Activated CD8-positive, alpha-beta memory T cell treated with anti-CD3 and anti-CD28 coated beads for 24 hours (primary cell): ENCODE data around the gene AGBL3.
A peak's percentile ranks its signal among the peaks of the same experiment; 100 is the strongest.
"Not testable (repeated sequence)": the region's sequence is repeated elsewhere in the genome, so short reads cannot be mapped to it uniquely, and the experiment has no call there.

Source experiments
- DNase-seq: peaks from one replicate; pipeline ENCODE4 v3.0.0-alpha.2; 2020

Gene AGBL3

GRCh38 chr7:135078051-135078450, 91.7 kb downstream of the AGBL3 start:
- DNase-seq, result no peak

DNA sequence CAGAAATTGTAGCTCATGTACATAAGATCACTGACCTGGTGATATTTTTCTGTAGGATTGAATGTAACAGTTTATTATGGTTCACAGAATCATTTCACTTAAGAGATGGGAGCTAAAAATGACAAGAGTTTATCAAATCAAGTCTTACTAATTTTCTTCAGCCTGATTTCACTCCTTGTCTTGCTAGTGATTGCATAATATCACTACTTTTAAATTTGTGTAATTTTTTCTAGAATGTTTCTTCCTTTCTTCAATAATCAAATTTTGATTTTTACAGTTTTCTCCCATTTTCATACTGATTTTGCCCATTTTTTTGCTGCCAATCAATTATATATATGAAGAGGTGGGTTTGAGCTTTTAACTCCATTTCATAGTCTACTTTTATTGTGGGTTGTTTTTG, 92.8 kb downstream of the AGBL3 start:
- no peak for DNase-seq

- no peak for DNase-seq
Observed at GRCh38 chr7:135083005-135083404, 96.7 kb downstream of the AGBL3 start.

- no peak for DNase-seq
Observed at GRCh38 chr7:135088566-135088965, 102.3 kb downstream of the AGBL3 start.

DNA sequence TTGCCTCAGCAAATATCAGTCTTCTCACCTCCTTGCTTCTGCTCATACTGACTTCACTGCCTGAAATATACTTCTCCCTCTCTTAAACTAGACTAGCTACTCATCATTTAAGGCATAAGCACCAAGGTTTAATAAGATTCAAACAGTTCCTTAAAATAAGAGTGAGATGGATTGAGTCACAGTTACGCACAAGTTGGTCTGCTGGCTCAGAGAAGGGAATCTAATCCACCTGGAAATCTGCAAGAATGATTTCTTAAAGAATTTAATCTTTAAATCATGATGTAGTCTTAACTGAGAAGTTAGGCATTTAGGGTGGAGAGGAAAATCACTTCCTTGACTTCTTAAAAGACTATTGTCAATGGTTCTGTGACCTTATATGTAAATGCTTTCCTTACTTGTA, 105.4 kb downstream of the AGBL3 start:
- DNase-seq, result no peak

DNA sequence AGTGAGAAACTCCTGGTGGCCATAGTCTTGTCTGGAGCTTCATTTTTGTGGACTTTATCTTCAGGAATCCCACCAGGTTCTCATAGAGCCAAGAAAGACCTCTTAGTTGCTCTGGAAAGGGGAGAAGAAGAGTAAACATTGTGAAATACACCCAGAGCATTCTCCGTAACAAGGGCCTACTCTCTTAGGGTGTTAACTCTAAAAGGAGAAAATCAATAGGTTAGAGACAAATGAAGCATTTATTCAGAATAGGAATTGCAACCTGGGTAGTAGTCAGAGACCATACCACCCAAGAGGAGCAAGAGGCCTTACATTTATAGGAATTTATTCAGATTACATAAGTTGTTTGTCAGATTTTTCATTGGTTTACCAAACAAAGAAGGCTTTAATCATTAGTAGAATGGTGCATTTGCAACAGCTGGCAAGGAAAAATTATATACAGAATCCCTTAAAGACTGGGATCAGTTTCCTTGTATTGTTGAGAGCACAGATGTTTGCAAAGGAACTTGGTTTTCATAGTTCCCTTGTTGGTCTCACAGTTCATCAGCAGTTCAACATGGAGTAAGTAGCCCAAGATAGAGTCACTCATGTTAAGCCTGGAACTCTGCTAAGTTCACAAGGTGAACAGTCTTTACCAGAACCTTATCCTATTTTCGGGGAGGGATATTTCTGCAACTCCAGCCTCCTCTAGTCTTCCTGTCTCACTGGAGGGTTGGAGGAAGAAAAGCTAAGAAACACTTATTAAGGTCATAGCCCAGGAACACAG, 108.3 kb downstream of the AGBL3 start:
- DNase-seq, result no peak

DNA sequence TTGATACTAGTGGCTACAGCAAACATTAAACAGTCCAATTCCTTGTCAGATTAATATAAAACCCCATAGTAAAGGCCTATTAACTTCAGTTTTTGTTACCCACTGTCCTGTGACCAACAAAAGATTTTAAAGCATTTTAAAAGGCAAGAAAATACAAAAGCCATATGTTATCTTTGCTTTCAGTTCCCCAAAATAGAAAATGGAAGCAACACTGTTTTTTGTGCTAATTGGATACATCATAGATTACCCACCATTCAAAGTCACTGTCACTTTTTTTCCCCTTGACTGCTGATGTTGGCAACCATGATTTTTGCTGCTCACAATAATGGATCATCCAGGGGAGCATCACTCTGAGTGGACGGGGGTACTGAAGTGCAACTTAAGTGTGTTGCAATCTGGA, 109.1 kb downstream of the AGBL3 start:
- no peak for DNase-seq

- DNase-seq, result no peak
Observed at GRCh38 chr7:135098391-135098790, 112.1 kb downstream of the AGBL3 start.

GRCh38 chr7:135100856-135101255, 114.5 kb downstream of the AGBL3 start:
- no peak for DNase-seq

DNA sequence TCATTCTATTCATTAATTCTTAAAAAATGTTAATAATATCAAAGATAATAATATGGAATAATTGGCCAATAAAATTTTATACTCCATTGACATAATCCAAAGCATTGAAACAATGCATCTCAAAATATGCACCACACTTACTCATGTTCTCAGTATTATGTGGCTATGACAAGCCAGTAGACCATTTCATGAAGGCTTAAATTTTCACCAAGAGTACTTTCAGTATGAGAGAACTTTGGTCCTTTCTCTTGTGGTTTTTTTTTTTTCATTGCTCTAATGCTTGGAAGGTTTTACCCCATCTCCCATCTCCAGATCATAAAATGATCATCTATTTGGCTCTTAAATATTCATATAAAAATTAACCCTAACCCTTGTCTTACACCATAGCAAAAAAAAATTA, 116.1 kb downstream of the AGBL3 start:
- DNase-seq, result no peak

DNA sequence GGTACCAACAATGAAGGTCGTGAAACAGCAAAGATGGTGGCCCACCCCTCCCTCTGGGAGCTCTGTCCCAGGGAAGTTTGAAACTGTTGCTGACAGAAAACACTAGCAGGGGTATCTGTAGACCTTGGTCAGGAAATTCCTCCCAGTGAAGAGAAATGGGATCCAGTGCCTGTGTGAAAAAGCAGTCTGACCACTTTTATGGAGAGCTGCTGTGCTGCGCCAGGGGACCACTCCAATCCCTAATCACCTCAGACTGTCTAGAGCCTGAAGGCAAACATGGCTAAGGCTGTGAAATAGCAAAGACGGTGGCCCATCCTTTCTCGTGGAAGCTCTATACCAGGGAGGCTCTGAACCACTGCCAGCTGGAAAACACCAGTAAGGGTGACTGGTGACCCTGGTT, 123.3 kb downstream of the AGBL3 start:
- no peak for DNase-seq

DNA sequence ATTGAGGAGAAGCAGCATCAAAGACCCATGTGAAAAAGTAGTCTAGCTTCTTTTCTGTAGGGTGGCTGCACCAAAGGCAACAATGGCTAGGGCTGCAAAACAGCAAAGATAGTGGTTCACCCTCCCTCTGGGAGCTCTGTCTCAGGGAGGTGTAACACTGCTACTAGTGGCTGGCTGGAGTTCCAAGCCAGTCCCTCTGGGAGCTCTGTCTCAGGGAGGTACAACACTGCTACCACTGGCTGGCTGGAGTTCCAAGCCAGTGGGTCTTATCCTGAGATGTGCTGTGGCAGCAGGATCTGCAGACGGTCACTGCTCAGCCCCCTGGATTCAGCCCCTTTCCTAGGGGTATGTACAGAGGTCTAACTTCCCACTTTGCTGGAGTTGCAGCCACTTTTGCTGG, 123.7 kb downstream of the AGBL3 start:
- DNase-seq, result no peak

GRCh38 chr7:135111379-135111778, 125.1 kb downstream of the AGBL3 start:
- no peak for DNase-seq

DNA sequence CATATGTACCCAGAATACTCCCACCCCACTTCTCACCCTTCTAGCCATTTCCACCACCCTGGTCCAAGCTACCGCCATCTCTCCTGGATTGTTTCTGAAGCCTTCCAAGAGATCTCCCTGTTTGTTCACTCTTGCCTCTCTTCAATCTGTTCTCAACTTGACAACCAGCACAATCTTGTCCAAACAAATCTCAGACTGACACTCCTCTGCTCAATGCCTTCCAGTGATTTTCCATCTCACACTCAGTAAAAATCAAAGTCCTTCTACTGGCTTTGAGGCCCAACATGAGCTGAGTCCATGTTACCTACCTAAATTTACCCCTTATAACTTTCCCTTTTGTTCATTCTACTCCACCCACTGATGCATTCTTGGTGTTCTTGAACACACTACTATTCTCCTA, 128.3 kb downstream of the AGBL3 start:
- DNase-seq, result no peak

- DNase-seq, result no peak
Observed at GRCh38 chr7:135117096-135117495, 130.8 kb downstream of the AGBL3 start.

GRCh38 chr7:135121868-135122267, 135.6 kb downstream of the AGBL3 start:
- DNase-seq, result no peak

- not testable (repeated sequence) for DNase-seq
Observed at GRCh38 chr7:135124631-135125030, 138.3 kb downstream of the AGBL3 start.

GRCh38 chr7:135128931-135129330, 142.6 kb downstream of the AGBL3 start:
- DNase-seq, result no peak

DNA sequence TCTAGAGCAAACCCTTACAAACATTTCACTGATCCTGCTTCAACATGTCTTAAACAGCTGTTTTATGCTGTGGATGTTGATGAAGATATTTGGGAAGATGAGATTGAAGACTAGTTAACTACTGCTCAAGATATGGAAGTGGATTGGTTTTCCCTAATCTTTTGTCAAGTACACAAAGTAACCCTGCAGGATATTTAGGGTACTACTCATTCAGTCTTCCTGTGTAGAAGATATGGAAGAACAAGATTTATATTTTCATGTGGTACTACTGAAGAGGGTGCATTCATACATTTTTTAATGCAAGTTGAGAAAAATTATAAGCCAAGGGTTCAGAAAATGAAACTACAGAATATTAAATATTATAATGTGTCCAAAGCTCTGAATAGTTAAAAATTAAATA, 143.3 kb downstream of the AGBL3 start:
- no peak for DNase-seq

DNA sequence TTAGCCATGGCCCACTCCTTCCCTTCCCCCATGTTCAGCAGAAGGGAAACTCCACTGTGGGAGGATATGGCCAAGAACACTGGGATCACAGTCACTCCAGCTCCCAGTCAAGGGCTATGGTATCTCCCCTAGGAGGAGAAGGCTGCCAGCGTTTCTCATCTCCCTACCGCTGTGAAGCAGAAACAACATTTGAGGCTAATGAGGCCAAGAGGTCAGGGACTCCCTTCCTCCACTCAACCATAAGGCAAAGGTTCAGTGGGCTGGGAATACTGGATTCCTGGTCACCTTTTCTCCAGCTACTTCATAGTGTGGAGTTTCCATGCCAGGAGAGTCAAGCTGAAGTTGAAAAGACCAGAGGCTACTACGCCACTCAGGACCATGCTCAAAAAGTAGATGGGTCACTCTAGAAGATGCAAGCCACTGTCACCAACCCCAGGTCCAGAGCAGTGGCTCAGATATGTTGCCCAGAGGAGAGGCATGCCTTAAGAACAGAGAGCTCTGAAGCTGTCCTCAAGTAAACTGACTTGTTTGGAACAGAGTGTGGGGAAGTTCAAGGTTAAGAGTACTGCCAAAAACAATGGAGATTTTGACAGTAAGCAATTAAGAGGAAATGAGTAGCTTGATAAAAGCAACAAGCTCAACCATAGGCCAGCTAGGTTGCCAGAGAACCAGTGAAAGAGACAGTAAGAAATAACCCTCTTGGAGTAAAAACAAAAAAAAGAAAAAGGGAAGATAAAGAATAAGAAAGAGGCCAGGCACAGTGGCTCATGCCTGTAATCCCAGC, 157.8 kb downstream of the AGBL3 start:
- no peak for DNase-seq

GRCh38 chr7:135147341-135147898, 161.1 kb downstream of the AGBL3 start:
- DNase-seq, result peak; percentile 59

- DNase-seq, result peak; percentile 77
Observed at GRCh38 chr7:135147899-135148721, 161.8 kb downstream of the AGBL3 start, which contains the start of gene TMEM140. Gene TMEM140, plus strand, starts transcription at chr7:135148072. Its CDS starts 16,370 bp downstream, at chr7:135164442.
